Epidermal melanocyte (primary cell): ENCODE measurements around the gene FYN.
"Not testable (repeated sequence)": the region's sequence is repeated elsewhere in the genome, so short reads cannot be mapped to it uniquely, and the experiment has no call there.

Source experiments
- DNase-seq: peaks from one replicate; pipeline ENCODE4 v3.0.0; 2011; ENCODE audit warnings: low spot score; ENCODE audit not compliant: insufficient read length

FYN gene

GRCh38 chr6:111662794-111663593, 210.3 kb downstream of the FYN start:
- DNase-seq, result no peak

- no peak for DNase-seq
Observed at GRCh38 chr6:111662072-111662793, 211.0 kb downstream of the FYN start.

- no peak for DNase-seq
Observed at GRCh38 chr6:111661541-111662061, 211.7 kb downstream of the FYN start.

GRCh38 chr6:111660531-111660930, 212.7 kb downstream of the FYN start:
- no peak for DNase-seq

- no peak for DNase-seq
Observed at GRCh38 chr6:111658462-111659154, 214.6 kb downstream of the FYN start.

- DNase-seq, result no peak
Observed at GRCh38 chr6:111657146-111657545, 216.1 kb downstream of the FYN start.

- DNase-seq, result no peak
Observed at GRCh38 chr6:111653979-111654378, 219.3 kb downstream of the FYN start.

GRCh38 chr6:111653434-111653833, 219.8 kb downstream of the FYN start:
- DNase-seq, result no peak

- no peak for DNase-seq
Observed at GRCh38 chr6:111652156-111652555, 221.1 kb downstream of the FYN start.

- DNase-seq, result no peak
Observed at GRCh38 chr6:111651185-111652034, 221.8 kb downstream of the FYN start.

- no peak for DNase-seq
Observed at GRCh38 chr6:111650049-111650448, 223.2 kb downstream of the FYN start.

GRCh38 chr6:111648100-111648499, 225.2 kb downstream of the FYN start:
- DNase-seq, result no peak

- DNase-seq, result no peak
Observed at GRCh38 chr6:111646942-111647341, 226.3 kb downstream of the FYN start.

- no peak for DNase-seq
Observed at GRCh38 chr6:111646034-111646433, 227.2 kb downstream of the FYN start.

GRCh38 chr6:111644893-111645430, 228.3 kb downstream of the FYN start:
- DNase-seq, result no peak

- peak; percentile 61 for DNase-seq
Observed at GRCh38 chr6:111642463-111643158, 230.6 kb downstream of the FYN start.

- DNase-seq, result no peak
Observed at GRCh38 chr6:111639266-111639665, 234.0 kb downstream of the FYN start.

GRCh38 chr6:111634981-111635380, 238.3 kb downstream of the FYN start:
- not testable (repeated sequence) for DNase-seq

GRCh38 chr6:111633822-111634221, 239.4 kb downstream of the FYN start:
- DNase-seq, result no peak
